ENCODE results near the gene APLP1.

Gene APLP1

DNA sequence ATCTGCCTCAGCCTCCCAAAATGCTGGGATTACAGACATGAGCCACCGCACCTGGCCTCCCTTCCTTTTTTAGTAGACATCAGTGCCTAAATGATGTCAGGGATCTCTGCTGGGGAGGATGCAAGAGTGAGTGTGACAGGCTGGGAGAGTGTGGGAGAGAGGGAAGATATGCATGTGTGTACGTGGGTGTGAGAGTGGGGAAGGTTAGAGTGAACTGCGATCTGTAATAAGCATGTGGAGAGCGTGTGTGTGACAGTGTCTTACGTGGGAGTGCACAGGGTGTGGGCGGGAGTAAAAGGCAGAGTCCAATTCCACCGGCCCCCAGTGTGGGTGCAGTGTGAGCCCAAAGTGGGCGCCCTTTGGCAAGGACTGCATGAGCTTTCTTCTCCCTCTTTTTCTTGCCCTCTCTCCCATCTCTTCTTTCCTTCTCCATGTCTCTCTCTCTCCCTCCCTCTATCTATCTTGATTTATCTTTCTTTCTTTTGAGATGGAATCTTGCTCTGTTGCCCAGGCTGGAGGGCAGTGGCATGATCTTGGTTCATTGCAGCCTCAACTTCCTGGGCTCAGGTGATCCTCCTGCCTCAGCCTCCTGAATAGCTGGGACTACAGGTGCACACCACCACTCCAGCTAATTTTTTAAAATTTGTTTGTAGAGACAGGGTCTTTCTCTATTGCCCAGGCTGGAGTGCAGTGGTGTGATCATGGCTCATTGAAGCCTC lies 15.2 kb upstream of the APLP1 start:
- no peak for DNase-seq
- WGBS (ENCODE audit: insufficient coverage) = 80% methylated on average over 8 of the region's 8 CpGs
- Histone ChIP-seq H3K4me1 (ENCODE audit: control extremely low read depth in 1 of 4, control insufficient read depth in 4 of 4, insufficient read depth in 4 of 4, low read length in 3 of 4) (peaks cover 0 to 16% (median 14%) of the 10 kb centered on the region in 4 experiments), H3K9me3 (ENCODE audit: control extremely low read depth in 1 of 5, control insufficient read depth in 4 of 5, insufficient read depth in 2 of 5, low read depth in 1 of 5, low read length in 4 of 5) (no peaks in the 10 kb centered on the region), H3K27ac (ENCODE audit: insufficient read depth in 1 of 2, low read depth in 1 of 2, low read length in 2 of 2, poor library complexity in 1 of 2, severe bottlenecking in 2 of 2) (no peak overlapping the region), H3K36me3 (ENCODE audit: control insufficient read depth in 4 of 4, insufficient read depth in 4 of 4, low read length in 3 of 4) (no peaks in the 10 kb centered on the region), H3K27me3 (replicated peaks in 2 of 5; ENCODE audit: control insufficient read depth in 4 of 5, insufficient read depth in 5 of 5, low read length in 4 of 5) (peaks cover 0 to 92% (median 27%) of the 10 kb centered on the region in 5 experiments), H3K4me3 (ENCODE audit: control insufficient read depth in 1 of 7, extremely low read depth in 1 of 7, insufficient read depth in 4 of 7, low read depth in 2 of 7, low read length in 6 of 7) (no peak overlapping the region)
- ChIA-PET POLR2A (no interaction called here), CTCF (interaction anchor here (0.9 kb wide), 1 partner anchor 58 kb away, joined by 3 read pairs; no protein-coding TSS in a partner anchor)

DNA sequence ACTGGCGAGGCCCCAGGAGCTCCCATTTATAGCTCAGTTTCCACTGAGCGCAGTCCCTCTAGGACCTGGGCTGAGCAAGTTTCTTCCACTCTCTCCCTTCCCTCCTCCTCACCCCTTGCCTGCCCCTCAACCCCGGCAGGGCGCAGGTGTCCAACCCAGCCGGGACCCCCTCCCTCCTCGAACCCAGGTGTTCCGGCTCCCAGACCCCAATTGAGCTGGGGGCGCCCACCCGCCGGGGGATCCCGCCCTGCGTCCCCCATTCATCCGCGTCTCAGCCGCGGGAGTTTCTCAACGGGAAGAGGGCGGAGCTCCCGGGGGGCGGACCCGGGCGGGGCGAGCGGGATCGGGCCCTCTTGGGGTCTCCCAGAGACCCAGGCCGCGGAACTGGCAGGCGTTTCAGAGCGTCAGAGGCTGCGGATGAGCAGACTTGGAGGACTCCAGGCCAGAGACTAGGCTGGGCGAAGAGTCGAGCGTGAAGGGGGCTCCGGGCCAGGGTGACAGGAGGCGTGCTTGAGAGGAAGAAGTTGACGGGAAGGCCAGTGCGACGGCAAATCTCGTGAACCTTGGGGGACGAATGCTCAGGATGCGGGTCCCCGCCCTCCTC lies 11.7 kb upstream of the APLP1 start, which contains the start of gene KIRREL2:
KIRREL2 (plus strand) TSS at position 366 of the 604 bp plus-strand sequence; CDS start at position 575, 209 bp downstream.
- WGBS (ENCODE audit: insufficient coverage) = under 1% methylated on average over 33 of the region's 42 CpGs
- Histone ChIP-seq H3K27me3 (replicated peaks in 2 of 5; ENCODE audit: control insufficient read depth in 4 of 5, insufficient read depth in 5 of 5, low read length in 4 of 5) (peaks cover 0 to 95% (median 44%) of the 10 kb centered on the region in 5 experiments), H3K27ac (ENCODE audit: insufficient read depth in 1 of 2, low read depth in 1 of 2, low read length in 2 of 2, poor library complexity in 1 of 2, severe bottlenecking in 2 of 2) (no peak within 1 kb of the TSS), H3K4me1 (ENCODE audit: control extremely low read depth in 1 of 4, control insufficient read depth in 4 of 4, insufficient read depth in 4 of 4, low read length in 3 of 4) (peaks cover 0 to 21% (median 14%) of the 10 kb centered on the region in 4 experiments), H3K36me3 (ENCODE audit: control insufficient read depth in 4 of 4, insufficient read depth in 4 of 4, low read length in 3 of 4) (no peaks in the 10 kb centered on the region), H3K4me3 (ENCODE audit: control insufficient read depth in 1 of 7, extremely low read depth in 1 of 7, insufficient read depth in 4 of 7, low read depth in 2 of 7, low read length in 6 of 7) (peak within 1 kb of the TSS; percentile 34 to 74 (median 55)), H3K9me3 (ENCODE audit: control extremely low read depth in 1 of 5, control insufficient read depth in 4 of 5, insufficient read depth in 2 of 5, low read depth in 1 of 5, low read length in 4 of 5) (peaks cover 0 to 9% (median 0%) of the 10 kb centered on the region in 5 experiments)
- ChIA-PET CTCF (interaction anchor here (0.8 kb wide), 1 partner anchor 27 kb away, joined by 4 read pairs; no protein-coding TSS in a partner anchor), POLR2A (no interaction called here)
- DNase-seq = peak in 2 of 3 donors; percentile 40 to 56

DNA sequence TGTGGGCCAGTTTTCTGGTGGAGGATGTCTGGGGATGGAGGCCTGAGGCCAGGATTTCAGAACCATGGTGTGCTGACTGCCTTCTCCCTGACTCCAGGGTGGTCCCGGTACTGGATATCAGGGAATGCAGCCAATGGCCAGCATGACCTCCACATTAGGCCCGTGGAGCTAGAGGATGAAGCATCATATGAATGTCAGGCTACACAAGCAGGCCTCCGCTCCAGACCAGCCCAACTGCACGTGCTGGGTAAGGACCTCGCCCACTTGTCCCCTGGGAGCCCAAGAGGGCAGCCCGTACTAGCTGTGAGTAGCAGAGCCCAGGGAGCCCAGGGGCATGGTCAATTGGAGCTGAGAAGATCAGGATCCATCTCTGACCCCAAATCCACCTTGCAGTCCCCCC lies 10.1 kb upstream of the APLP1 start:
- Histone ChIP-seq H3K4me1 (ENCODE audit: control extremely low read depth in 1 of 4, control insufficient read depth in 4 of 4, insufficient read depth in 4 of 4, low read length in 3 of 4) (peaks cover 0 to 21% (median 14%) of the 10 kb centered on the region in 4 experiments), H3K27ac (ENCODE audit: insufficient read depth in 1 of 2, low read depth in 1 of 2, low read length in 2 of 2, poor library complexity in 1 of 2, severe bottlenecking in 2 of 2) (no peak overlapping the region), H3K9me3 (ENCODE audit: control extremely low read depth in 1 of 5, control insufficient read depth in 4 of 5, insufficient read depth in 2 of 5, low read depth in 1 of 5, low read length in 4 of 5) (peaks cover 0 to 9% (median 0%) of the 10 kb centered on the region in 5 experiments), H3K36me3 (ENCODE audit: control insufficient read depth in 4 of 4, insufficient read depth in 4 of 4, low read length in 3 of 4) (no peaks in the 10 kb centered on the region), H3K4me3 (ENCODE audit: control insufficient read depth in 1 of 7, extremely low read depth in 1 of 7, insufficient read depth in 4 of 7, low read depth in 2 of 7, low read length in 6 of 7) (no peak overlapping the region), H3K27me3 (replicated peaks in 2 of 5; ENCODE audit: control insufficient read depth in 4 of 5, insufficient read depth in 5 of 5, low read length in 4 of 5) (peaks cover 0 to 93% (median 53%) of the 10 kb centered on the region in 5 experiments)
- CTCF ChIA-PET = no interaction called here
- 96% methylated on average over 6 of the region's 6 CpGs for WGBS (ENCODE audit: insufficient coverage)
- DNase-seq = no peak
- POLR2A ChIA-PET = no interaction called here

DNA sequence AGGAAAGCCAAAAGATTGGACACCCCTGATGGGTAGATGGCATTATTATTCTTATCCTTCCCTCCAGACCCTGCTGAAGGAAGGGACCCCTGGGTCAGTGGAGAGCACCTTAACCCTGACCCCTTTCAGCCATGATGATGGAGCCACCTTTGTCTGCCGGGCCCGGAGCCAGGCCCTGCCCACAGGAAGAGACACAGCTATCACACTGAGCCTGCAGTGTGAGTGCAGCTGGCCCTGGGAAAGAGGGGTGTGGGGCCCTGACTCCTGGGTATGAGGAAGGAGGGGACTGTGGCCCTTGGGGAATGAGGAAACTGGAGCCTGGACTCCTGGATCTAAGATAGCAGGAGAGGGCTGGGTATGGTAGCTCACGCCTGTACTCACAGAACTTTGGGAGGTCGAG lies 9.0 kb upstream of the APLP1 start:
- no peak for DNase-seq
- no peaks in the 10 kb centered on the region for H3K36me3 ChIP-seq (ENCODE audit: control insufficient read depth in 4 of 4, insufficient read depth in 4 of 4, low read length in 3 of 4)
- H3K9me3 ChIP-seq (ENCODE audit: control extremely low read depth in 1 of 5, control insufficient read depth in 4 of 5, insufficient read depth in 2 of 5, low read depth in 1 of 5, low read length in 4 of 5) = peaks cover 0 to 9% (median 0%) of the 10 kb centered on the region in 5 experiments
- ChIA-PET CTCF (interaction anchor here (0.9 kb wide), 1 partner anchor 88 kb away, joined by 3 read pairs; no protein-coding TSS in a partner anchor), POLR2A (no interaction called here)
- peaks cover 0 to 93% (median 53%) of the 10 kb centered on the region in 5 experiments for H3K27me3 ChIP-seq (replicated peaks in 2 of 5; ENCODE audit: control insufficient read depth in 4 of 5, insufficient read depth in 5 of 5, low read length in 4 of 5)
- WGBS (ENCODE audit: insufficient coverage) = 91% methylated on average over 4 of the region's 4 CpGs
- H3K4me1 ChIP-seq (ENCODE audit: control extremely low read depth in 1 of 4, control insufficient read depth in 4 of 4, insufficient read depth in 4 of 4, low read length in 3 of 4) = peaks cover 0 to 21% (median 14%) of the 10 kb centered on the region in 4 experiments
- H3K27ac ChIP-seq (ENCODE audit: insufficient read depth in 1 of 2, low read depth in 1 of 2, low read length in 2 of 2, poor library complexity in 1 of 2, severe bottlenecking in 2 of 2) = no peak overlapping the region
- no peak overlapping the region for H3K4me3 ChIP-seq (ENCODE audit: control insufficient read depth in 1 of 7, extremely low read depth in 1 of 7, insufficient read depth in 4 of 7, low read depth in 2 of 7, low read length in 6 of 7)

GRCh38 chr19:35860436-35860817 lies 7.9 kb upstream of the APLP1 start:
- Histone ChIP-seq H3K36me3 (ENCODE audit: control insufficient read depth in 4 of 4, insufficient read depth in 4 of 4, low read length in 3 of 4) (no peaks in the 10 kb centered on the region), H3K27ac (ENCODE audit: insufficient read depth in 1 of 2, low read depth in 1 of 2, low read length in 2 of 2, poor library complexity in 1 of 2, severe bottlenecking in 2 of 2) (no peak overlapping the region), H3K4me1 (ENCODE audit: control extremely low read depth in 1 of 4, control insufficient read depth in 4 of 4, insufficient read depth in 4 of 4, low read length in 3 of 4) (peaks cover 0 to 21% (median 14%) of the 10 kb centered on the region in 4 experiments), H3K9me3 (ENCODE audit: control extremely low read depth in 1 of 5, control insufficient read depth in 4 of 5, insufficient read depth in 2 of 5, low read depth in 1 of 5, low read length in 4 of 5) (peaks cover 0 to 9% (median 0%) of the 10 kb centered on the region in 5 experiments), H3K27me3 (replicated peaks in 2 of 5; ENCODE audit: control insufficient read depth in 4 of 5, insufficient read depth in 5 of 5, low read length in 4 of 5) (peaks cover 0 to 91% (median 47%) of the 10 kb centered on the region in 5 experiments), H3K4me3 (ENCODE audit: control insufficient read depth in 1 of 7, extremely low read depth in 1 of 7, insufficient read depth in 4 of 7, low read depth in 2 of 7, low read length in 6 of 7) (no peak overlapping the region)
- ChIA-PET POLR2A (interaction anchor here (0.6 kb wide), 1 partner anchor 64 kb away, joined by 4 read pairs; no protein-coding TSS in a partner anchor), CTCF (interaction anchor here (0.9 kb wide), 1 partner anchor 87 kb away, joined by 3 read pairs; no protein-coding TSS in a partner anchor)
- 14% methylated on average over 21 of the region's 24 CpGs for WGBS (ENCODE audit: insufficient coverage)
- DNase-seq = no peak

- Histone ChIP-seq H3K9me3 (ENCODE audit: control extremely low read depth in 1 of 5, control insufficient read depth in 4 of 5, insufficient read depth in 2 of 5, low read depth in 1 of 5, low read length in 4 of 5) (peaks cover 0 to 9% (median 0%) of the 10 kb centered on the region in 5 experiments), H3K4me1 (ENCODE audit: control extremely low read depth in 1 of 4, control insufficient read depth in 4 of 4, insufficient read depth in 4 of 4, low read length in 3 of 4) (peaks cover 0 to 19% (median 13%) of the 10 kb centered on the region in 4 experiments), H3K27ac (ENCODE audit: insufficient read depth in 1 of 2, low read depth in 1 of 2, low read length in 2 of 2, poor library complexity in 1 of 2, severe bottlenecking in 2 of 2) (no peak overlapping the region), H3K27me3 (replicated peaks in 2 of 5; ENCODE audit: control insufficient read depth in 4 of 5, insufficient read depth in 5 of 5, low read length in 4 of 5) (peaks cover 0 to 91% (median 46%) of the 10 kb centered on the region in 5 experiments), H3K4me3 (ENCODE audit: control insufficient read depth in 1 of 7, extremely low read depth in 1 of 7, insufficient read depth in 4 of 7, low read depth in 2 of 7, low read length in 6 of 7) (no peak overlapping the region), H3K36me3 (ENCODE audit: control insufficient read depth in 4 of 4, insufficient read depth in 4 of 4, low read length in 3 of 4) (no peaks in the 10 kb centered on the region)
- ChIA-PET POLR2A (no interaction called here), CTCF (no interaction called here)
- 14% methylated on average over 35 of the region's 55 CpGs for WGBS (ENCODE audit: insufficient coverage)
- no peak for DNase-seq
Measured at GRCh38 chr19:35860818-35861639, 7.3 kb upstream of the APLP1 start.
